ENCODE measurements around the gene SBK1.
A peak's percentile ranks its signal among the peaks of the same experiment; 100 is the strongest.

SBK1 gene

GRCh38 chr16:28319476-28320022 is 27.2 kb downstream of the SBK1 start:
- Histone ChIP-seq H2BK5ac (ENCODE audit: low read length) (no peak overlapping the region), H3K36me3 (replicated peaks in 1 of 2; ENCODE audit: control insufficient read depth in 2 of 2, insufficient read depth in 2 of 2, low read length in 2 of 2) (peaks cover 21 to 48% of the 10 kb centered on the region in 2 donors), H3K4me1 (ENCODE audit: control insufficient read depth in 2 of 2, insufficient read depth in 1 of 2, low read depth in 1 of 2, low read length in 2 of 2) (no peaks in the 10 kb centered on the region), H3K4ac (ENCODE audit: low read length) (no peak overlapping the region), H3K9me3 (replicated peaks in 1 of 2; ENCODE audit: control insufficient read depth in 2 of 2, insufficient read depth in 1 of 2, low read depth in 1 of 2, low read length in 2 of 2) (no peaks in the 10 kb centered on the region), H2BK12ac (ENCODE audit: low read length) (no peak overlapping the region), H3K27me3 (ENCODE audit: control insufficient read depth in 3 of 3, insufficient read depth in 3 of 3, low read depth in 1 of 3, low read length in 3 of 3) (no peaks in the 10 kb centered on the region), H4K91ac (ENCODE audit: low read depth, low read length, poor library complexity) (no peak overlapping the region), H2BK120ac (ENCODE audit: low read depth, low read length) (no peak overlapping the region), H3K14ac (ENCODE audit: low read length) (no peak overlapping the region), H2AFZ (ENCODE audit: low read length) (no peak overlapping the region), H3K23ac (ENCODE audit: low read depth, low read length, poor library complexity) (no peak overlapping the region), H2BK15ac (ENCODE audit: low read length) (no peak overlapping the region), H3K27ac (replicated peaks; ENCODE audit: low read length) (no peak overlapping the region), H3K4me3 (ENCODE audit: low read length in 2 of 2) (no peak overlapping the region), H3K79me1 (ENCODE audit: low read depth, low read length) (peaks cover 18% of the 10 kb centered on the region), H3K18ac (ENCODE audit: low read length) (no peak overlapping the region), H3K9ac (ENCODE audit: low read depth, low read length, poor library complexity) (no peak overlapping the region), H4K8ac (ENCODE audit: low read depth, low read length) (no peak overlapping the region), H2AK5ac (ENCODE audit: low read depth, low read length) (no peak overlapping the region), H3K4me2 (ENCODE audit: insufficient read depth, low read length, poor library complexity, severe bottlenecking) (no peak overlapping the region)
- DNase-seq (ENCODE audit: low spot score): no peak
- WGBS, 2 donors (ENCODE audit: extremely low coverage in 2 of 2, insufficient read length in 2 of 2, insufficient replicate concordance in 1 of 2): no CpG with 5 or more reads among the region's 26 CpGs

- no peak overlapping the region for H2AK5ac ChIP-seq (ENCODE audit: low read depth, low read length)
- no peak overlapping the region for H3K4ac ChIP-seq (ENCODE audit: low read length)
- H2BK5ac ChIP-seq (ENCODE audit: low read length): no peak overlapping the region
- H2AFZ ChIP-seq (ENCODE audit: low read length): no peak overlapping the region
- no peak overlapping the region for H3K14ac ChIP-seq (ENCODE audit: low read length)
- H3K4me2 ChIP-seq (ENCODE audit: insufficient read depth, low read length, poor library complexity, severe bottlenecking): no peak overlapping the region
- H3K4me3 ChIP-seq (ENCODE audit: low read length in 2 of 2): no peak overlapping the region
- H3K4me1 ChIP-seq (ENCODE audit: control insufficient read depth in 2 of 2, insufficient read depth in 1 of 2, low read depth in 1 of 2, low read length in 2 of 2): no peaks in the 10 kb centered on the region
- no CpG with 5 or more reads among the region's 73 CpGs for WGBS, 2 donors (ENCODE audit: extremely low coverage in 2 of 2, insufficient read length in 2 of 2, insufficient replicate concordance in 1 of 2)
- no peak overlapping the region for H3K23ac ChIP-seq (ENCODE audit: low read depth, low read length, poor library complexity)
- no peak overlapping the region for H3K9ac ChIP-seq (ENCODE audit: low read depth, low read length, poor library complexity)
- no peak overlapping the region for H2BK15ac ChIP-seq (ENCODE audit: low read length)
- DNase-seq (ENCODE audit: low spot score): no peak
- H3K9me3 ChIP-seq (replicated peaks in 1 of 2; ENCODE audit: control insufficient read depth in 2 of 2, insufficient read depth in 1 of 2, low read depth in 1 of 2, low read length in 2 of 2): no peaks in the 10 kb centered on the region
- no peaks in the 10 kb centered on the region for H3K27me3 ChIP-seq (ENCODE audit: control insufficient read depth in 3 of 3, insufficient read depth in 3 of 3, low read depth in 1 of 3, low read length in 3 of 3)
- H2BK12ac ChIP-seq (ENCODE audit: low read length): no peak overlapping the region
- peaks cover 19 to 46% of the 10 kb centered on the region in 2 donors for H3K36me3 ChIP-seq (replicated peaks in 1 of 2; ENCODE audit: control insufficient read depth in 2 of 2, insufficient read depth in 2 of 2, low read length in 2 of 2)
- no peak overlapping the region for H3K27ac ChIP-seq (replicated peaks; ENCODE audit: low read length)
- H4K8ac ChIP-seq (ENCODE audit: low read depth, low read length): no peak overlapping the region
- no peak overlapping the region for H3K18ac ChIP-seq (ENCODE audit: low read length)
- no peak overlapping the region for H4K91ac ChIP-seq (ENCODE audit: low read depth, low read length, poor library complexity)
- H3K79me1 ChIP-seq (ENCODE audit: low read depth, low read length): peaks cover 18% of the 10 kb centered on the region
- no peak overlapping the region for H2BK120ac ChIP-seq (ENCODE audit: low read depth, low read length)
Observed at GRCh38 chr16:28320023-28320561, 27.8 kb downstream of the SBK1 start.

- Histone ChIP-seq H4K8ac (ENCODE audit: low read depth, low read length) (no peak overlapping the region), H4K91ac (ENCODE audit: low read depth, low read length, poor library complexity) (no peak overlapping the region), H3K4me3 (ENCODE audit: low read length in 2 of 2) (no peak overlapping the region), H3K27ac (replicated peaks; ENCODE audit: low read length) (no peak overlapping the region), H3K36me3 (replicated peaks in 1 of 2; ENCODE audit: control insufficient read depth in 2 of 2, insufficient read depth in 2 of 2, low read length in 2 of 2) (peaks cover 19 to 46% of the 10 kb centered on the region in 2 donors), H2BK12ac (ENCODE audit: low read length) (no peak overlapping the region), H3K79me1 (ENCODE audit: low read depth, low read length) (peaks cover 18% of the 10 kb centered on the region), H3K27me3 (ENCODE audit: control insufficient read depth in 3 of 3, insufficient read depth in 3 of 3, low read depth in 1 of 3, low read length in 3 of 3) (no peaks in the 10 kb centered on the region), H3K9ac (ENCODE audit: low read depth, low read length, poor library complexity) (no peak overlapping the region), H2BK5ac (ENCODE audit: low read length) (no peak overlapping the region), H2AK5ac (ENCODE audit: low read depth, low read length) (no peak overlapping the region), H3K4me2 (ENCODE audit: insufficient read depth, low read length, poor library complexity, severe bottlenecking) (no peak overlapping the region), H3K9me3 (replicated peaks in 1 of 2; ENCODE audit: control insufficient read depth in 2 of 2, insufficient read depth in 1 of 2, low read depth in 1 of 2, low read length in 2 of 2) (no peaks in the 10 kb centered on the region), H3K4me1 (ENCODE audit: control insufficient read depth in 2 of 2, insufficient read depth in 1 of 2, low read depth in 1 of 2, low read length in 2 of 2) (no peaks in the 10 kb centered on the region), H2AFZ (ENCODE audit: low read length) (no peak overlapping the region), H3K18ac (ENCODE audit: low read length) (no peak overlapping the region), H3K4ac (ENCODE audit: low read length) (no peak overlapping the region), H3K23ac (ENCODE audit: low read depth, low read length, poor library complexity) (no peak overlapping the region), H2BK120ac (ENCODE audit: low read depth, low read length) (no peak overlapping the region), H2BK15ac (ENCODE audit: low read length) (no peak overlapping the region), H3K14ac (ENCODE audit: low read length) (no peak overlapping the region)
- WGBS, 2 donors (ENCODE audit: extremely low coverage in 2 of 2, insufficient read length in 2 of 2, insufficient replicate concordance in 1 of 2): no CpG with 5 or more reads among the region's 49 CpGs
- DNase-seq (ENCODE audit: low spot score): no peak
Observed at GRCh38 chr16:28320741-28321140, 28.4 kb downstream of the SBK1 start.

GRCh38 chr16:28321700-28322411 is 29.5 kb downstream of the SBK1 start:
- peak overlapping the region; percentile 52 for H2AK5ac ChIP-seq (ENCODE audit: low read depth, low read length)
- H3K4ac ChIP-seq (ENCODE audit: low read length): no peak overlapping the region

More at GRCh38 chr16:28321700-28322411, 29.5 kb downstream of the SBK1 start:
- peak overlapping the region; percentile 22 for H2BK5ac ChIP-seq (ENCODE audit: low read length)
- H3K79me1 ChIP-seq (ENCODE audit: low read depth, low read length): peaks cover 13% of the 10 kb centered on the region
- H2BK120ac ChIP-seq (ENCODE audit: low read depth, low read length): no peak overlapping the region
- no peaks in the 10 kb centered on the region for H3K4me1 ChIP-seq (ENCODE audit: control insufficient read depth in 2 of 2, insufficient read depth in 1 of 2, low read depth in 1 of 2, low read length in 2 of 2)
- no peak overlapping the region for H3K27ac ChIP-seq (replicated peaks; ENCODE audit: low read length)
- peak overlapping the region; percentile 65 for H3K23ac ChIP-seq (ENCODE audit: low read depth, low read length, poor library complexity)
- H3K4me3 ChIP-seq (ENCODE audit: low read length in 2 of 2): no peak overlapping the region
- H4K91ac ChIP-seq (ENCODE audit: low read depth, low read length, poor library complexity): no peak overlapping the region
- H3K18ac ChIP-seq (ENCODE audit: low read length): no peak overlapping the region
- no peak for DNase-seq (ENCODE audit: low spot score)
- no peak overlapping the region for H3K4me2 ChIP-seq (ENCODE audit: insufficient read depth, low read length, poor library complexity, severe bottlenecking)
- H2BK15ac ChIP-seq (ENCODE audit: low read length): no peak overlapping the region
- no peak overlapping the region for H3K14ac ChIP-seq (ENCODE audit: low read length)
- peaks cover 19 to 42% of the 10 kb centered on the region in 2 donors for H3K36me3 ChIP-seq (replicated peaks in 1 of 2; ENCODE audit: control insufficient read depth in 2 of 2, insufficient read depth in 2 of 2, low read length in 2 of 2)
- WGBS, 2 donors (ENCODE audit: extremely low coverage in 2 of 2, insufficient read length in 2 of 2, insufficient replicate concordance in 1 of 2): no CpG with 5 or more reads among the region's 20 CpGs
- no peak overlapping the region for H3K9ac ChIP-seq (ENCODE audit: low read depth, low read length, poor library complexity)
- no peaks in the 10 kb centered on the region for H3K9me3 ChIP-seq (replicated peaks in 1 of 2; ENCODE audit: control insufficient read depth in 2 of 2, insufficient read depth in 1 of 2, low read depth in 1 of 2, low read length in 2 of 2)
- no peak overlapping the region for H2BK12ac ChIP-seq (ENCODE audit: low read length)
- H2AFZ ChIP-seq (ENCODE audit: low read length): no peak overlapping the region
- H3K27me3 ChIP-seq (ENCODE audit: control insufficient read depth in 3 of 3, insufficient read depth in 3 of 3, low read depth in 1 of 3, low read length in 3 of 3): no peaks in the 10 kb centered on the region
- H4K8ac ChIP-seq (ENCODE audit: low read depth, low read length): no peak overlapping the region

Measured in neuronal stem cell (in vitro differentiated cells).